Heart left ventricle (tissue), 13 donors: Measurements from ENCODE around the gene OPCML.

Experiments used
- CTCF ChIP-seq, 12 donors: fragments of 200-600 bp; sonication (generic) in 4 of 12; IDR thresholded peaks; one replicate each; pipeline versions ENCODE4 v1.5.0 to v1.8.0; 2018 to 2022; ENCODE audit warnings: antibody characterized with exemption in 12 of 12, mild to moderate bottlenecking in 5 of 12
- POLR2A ChIP-seq, 2 donors: fragments of 450-650 bp; IDR thresholded peaks; one replicate each; pipeline ENCODE4 v1.6.1; 2017; ENCODE audit warnings: antibody characterized with exemption in 2 of 2, mild to moderate bottlenecking in 2 of 2, moderate library complexity in 2 of 2
- donor health status: ischemic (EF 13 %, LVEDD 7.1; RV severe dilation, severe dysfunction).
- donor health status: DM: no; HTN: yes; CAD: no.
- donor health status: DM: no; HTN: no; CAD: no.
- donor health status: ischemic (EF 25% LVEDD 6.9; RV normal size, moderate dysfunction).
- donor health status: ischemic (EF 25% LVEDD 5.7; RV mildly dilated, moderate dysfunction).
- donor health status: ischemic (EF 35%, LVEDD 5.7; RV mildly dilated, moderate dysfunction).
- donor health status: nonischemic (EF 11% LVEDD 7.7; RV severe dilation, severe dysfunction).
- donor health status: DM: yes; HTN: yes; CAD: no.
- donor health status: PGD.
- donor health status: ischemic (EF 29% LVEDD 5.4; RV normal size, mild dysfunction).
- donor health status: nonischemic (EF 23%, LVEDD 6.1; RV moderate dilation, normal function).

- no peak for TF ChIP-seq POLR2A (IDR thresholded peaks at IDR 0.05)
- TF ChIP-seq CTCF (IDR thresholded peaks at IDR 0.05): no peak
Observed at GRCh38 chr11:132631989-132632388, 900.3 kb downstream of the OPCML start.
